ENCODE results near the gene DCTPP1. TPM values are rescaled to one million over a fixed set of nuclear protein-coding genes. Genes with fewer than 3 reads are reported as not detected.

The DCTPP1 gene
- total and polyA plus RNA-seq, 2 of the 13 experiments (the other 11 are each of a cell fraction or from before 2014, with no cell fraction given): 54.8 to 74.4 TPM

DNA sequence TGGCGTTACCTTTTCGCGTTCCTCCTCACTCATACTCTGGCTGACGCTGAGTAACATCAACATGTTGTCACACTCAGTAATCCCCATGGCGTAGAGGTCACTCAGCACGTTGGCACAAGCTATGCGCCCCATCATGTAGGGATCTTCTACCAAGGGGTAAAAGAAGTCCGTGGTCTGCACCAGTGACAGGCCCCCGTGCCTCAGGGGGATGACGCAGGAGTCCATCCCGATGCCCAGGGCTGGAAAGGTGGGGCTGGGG is 15.2 kb upstream of the DCTPP1 start (continued):
- TF ChIP-seq SRSF4 (IDR thresholded peaks at IDR 0.05; ENCODE audit: low read depth, low read length, poor library complexity, severe bottlenecking): no peak
- TF ChIP-seq, protein P1, sequence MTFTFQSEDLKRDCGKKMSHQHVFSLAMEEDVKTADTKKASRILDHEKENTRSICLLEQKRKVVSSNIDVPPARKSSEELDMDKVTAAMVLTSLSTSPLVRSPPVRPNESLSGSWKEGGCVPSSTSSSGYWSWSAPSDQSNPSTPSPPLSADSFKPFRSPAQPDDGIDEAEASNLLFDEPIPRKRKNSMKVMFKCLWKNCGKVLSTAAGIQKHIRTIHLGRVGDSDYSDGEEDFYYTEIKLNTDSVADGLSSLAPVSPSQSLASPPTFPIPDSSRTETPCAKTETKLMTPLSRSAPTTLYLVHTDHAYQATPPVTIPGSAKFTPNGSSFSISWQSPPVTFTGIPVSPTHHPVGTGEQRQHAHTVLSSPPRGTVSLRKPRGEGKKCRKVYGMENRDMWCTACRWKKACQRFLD (CRISPR knock-in tag; IDR thresholded peaks at IDR 0.05; ENCODE audit: borderline replicate concordance): no peak
- TF ChIP-seq PRPF4 (IDR thresholded peaks at IDR 0.05; ENCODE audit: low read depth, low read length, poor library complexity, severe bottlenecking): no peak
- TF ChIP-seq ZNF615 (CRISPR knock-in tag; IDR thresholded peaks at IDR 0.05; ENCODE audit: borderline replicate concordance): no peak
- TF ChIP-seq TCF7 (IDR thresholded peaks at IDR 0.05; ENCODE audit: low read depth): no peak
- no peak for TF ChIP-seq NCOA5 (CRISPR knock-in tag; IDR thresholded peaks at IDR 0.05)
- peak; percentile 49; the same call in 1 of the 2 replicates for TF ChIP-seq FUBP1 (CRISPR knock-in tag; IDR thresholded peaks at IDR 0.05; ENCODE audit: borderline replicate concordance)
- no peak for TF ChIP-seq ZEB1 (IDR thresholded peaks at IDR 0.05; ENCODE audit: insufficient replicate concordance, low read depth)
- TF ChIP-seq, protein P2, sequence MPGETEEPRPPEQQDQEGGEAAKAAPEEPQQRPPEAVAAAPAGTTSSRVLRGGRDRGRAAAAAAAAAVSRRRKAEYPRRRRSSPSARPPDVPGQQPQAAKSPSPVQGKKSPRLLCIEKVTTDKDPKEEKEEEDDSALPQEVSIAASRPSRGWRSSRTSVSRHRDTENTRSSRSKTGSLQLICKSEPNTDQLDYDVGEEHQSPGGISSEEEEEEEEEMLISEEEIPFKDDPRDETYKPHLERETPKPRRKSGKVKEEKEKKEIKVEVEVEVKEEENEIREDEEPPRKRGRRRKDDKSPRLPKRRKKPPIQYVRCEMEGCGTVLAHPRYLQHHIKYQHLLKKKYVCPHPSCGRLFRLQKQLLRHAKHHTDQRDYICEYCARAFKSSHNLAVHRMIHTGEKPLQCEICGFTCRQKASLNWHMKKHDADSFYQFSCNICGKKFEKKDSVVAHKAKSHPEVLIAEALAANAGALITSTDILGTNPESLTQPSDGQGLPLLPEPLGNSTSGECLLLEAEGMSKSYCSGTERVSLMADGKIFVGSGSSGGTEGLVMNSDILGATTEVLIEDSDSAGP (CRISPR knock-in tag; IDR thresholded peaks at IDR 0.05; ENCODE audit: borderline replicate concordance): no peak
- TF ChIP-seq NFRKB (IDR thresholded peaks at IDR 0.05): no peak
- TF ChIP-seq, protein P3, sequence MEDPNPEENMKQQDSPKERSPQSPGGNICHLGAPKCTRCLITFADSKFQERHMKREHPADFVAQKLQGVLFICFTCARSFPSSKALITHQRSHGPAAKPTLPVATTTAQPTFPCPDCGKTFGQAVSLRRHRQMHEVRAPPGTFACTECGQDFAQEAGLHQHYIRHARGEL (CRISPR knock-in tag; IDR thresholded peaks at IDR 0.05): no peak
- no peak for TF ChIP-seq FOXK1 (CRISPR knock-in tag; IDR thresholded peaks at IDR 0.05; ENCODE audit: borderline replicate concordance, low read depth)
- TF ChIP-seq ZNF337 (CRISPR knock-in tag; IDR thresholded peaks at IDR 0.05; ENCODE audit: borderline replicate concordance, low read depth): no peak
- no peak for TF ChIP-seq POGZ (CRISPR knock-in tag; IDR thresholded peaks at IDR 0.05)
- 0 out of 2 replicates have a peak, but pooled peaks have one; percentile 53 for TF ChIP-seq AKAP8 (CRISPR knock-in tag; IDR thresholded peaks at IDR 0.05)
- no peak for TF ChIP-seq KDM4B (CRISPR knock-in tag; IDR thresholded peaks at IDR 0.05)
- TF ChIP-seq HDAC1 (CRISPR knock-in tag; IDR thresholded peaks at IDR 0.05): no peak
- 0 out of 2 replicates have a peak, but pooled peaks have one; percentile 23 for TF ChIP-seq SMAD1 (CRISPR knock-in tag; IDR thresholded peaks at IDR 0.05; ENCODE audit: borderline replicate concordance, low read depth)
- TF ChIP-seq MBD4 (IDR thresholded peaks at IDR 0.05; ENCODE audit: borderline replicate concordance, low read length): no peak
- no peak for TF ChIP-seq FLYWCH1 (CRISPR knock-in tag; IDR thresholded peaks at IDR 0.05)
- no peak for TF ChIP-seq TSC22D2 (CRISPR knock-in tag; IDR thresholded peaks at IDR 0.05; ENCODE audit: borderline replicate concordance)
- TF ChIP-seq, protein P4, sequence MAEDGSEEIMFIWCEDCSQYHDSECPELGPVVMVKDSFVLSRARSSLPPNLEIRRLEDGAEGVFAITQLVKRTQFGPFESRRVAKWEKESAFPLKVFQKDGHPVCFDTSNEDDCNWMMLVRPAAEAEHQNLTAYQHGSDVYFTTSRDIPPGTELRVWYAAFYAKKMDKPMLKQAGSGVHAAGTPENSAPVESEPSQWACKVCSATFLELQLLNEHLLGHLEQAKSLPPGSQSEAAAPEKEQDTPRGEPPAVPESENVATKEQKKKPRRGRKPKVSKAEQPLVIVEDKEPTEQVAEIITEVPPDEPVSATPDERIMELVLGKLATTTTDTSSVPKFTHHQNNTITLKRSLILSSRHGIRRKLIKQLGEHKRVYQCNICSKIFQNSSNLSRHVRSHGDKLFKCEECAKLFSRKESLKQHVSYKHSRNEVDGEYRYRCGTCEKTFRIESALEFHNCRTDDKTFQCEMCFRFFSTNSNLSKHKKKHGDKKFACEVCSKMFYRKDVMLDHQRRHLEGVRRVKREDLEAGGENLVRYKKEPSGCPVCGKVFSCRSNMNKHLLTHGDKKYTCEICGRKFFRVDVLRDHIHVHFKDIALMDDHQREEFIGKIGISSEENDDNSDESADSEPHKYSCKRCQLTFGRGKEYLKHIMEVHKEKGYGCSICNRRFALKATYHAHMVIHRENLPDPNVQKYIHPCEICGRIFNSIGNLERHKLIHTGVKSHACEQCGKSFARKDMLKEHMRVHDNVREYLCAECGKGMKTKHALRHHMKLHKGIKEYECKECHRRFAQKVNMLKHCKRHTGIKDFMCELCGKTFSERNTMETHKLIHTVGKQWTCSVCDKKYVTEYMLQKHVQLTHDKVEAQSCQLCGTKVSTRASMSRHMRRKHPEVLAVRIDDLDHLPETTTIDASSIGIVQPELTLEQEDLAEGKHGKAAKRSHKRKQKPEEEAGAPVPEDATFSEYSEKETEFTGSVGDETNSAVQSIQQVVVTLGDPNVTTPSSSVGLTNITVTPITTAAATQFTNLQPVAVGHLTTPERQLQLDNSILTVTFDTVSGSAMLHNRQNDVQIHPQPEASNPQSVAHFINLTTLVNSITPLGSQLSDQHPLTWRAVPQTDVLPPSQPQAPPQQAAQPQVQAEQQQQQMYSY (CRISPR knock-in tag; IDR thresholded peaks at IDR 0.05): no peak
- no peak for TF ChIP-seq ZIK1 (CRISPR knock-in tag; IDR thresholded peaks at IDR 0.05; ENCODE audit: borderline replicate concordance, low read depth)

Data from HepG2 (cell line).